Immature natural killer cell (primary cell): Measurements from ENCODE around the gene RETN. TPM values are rescaled to one million over a fixed set of nuclear protein-coding genes. Genes with fewer than 3 reads are reported as not detected.
A peak's percentile ranks its signal among the peaks of the same experiment; 100 is the strongest.

Experiments used
- DNase-seq, 3 donors: peaks; one replicate each; pipeline ENCODE4 v3.0.0; 2022; ENCODE audit warnings: mixed read lengths in 1 of 3
- H3K27ac Mint-ChIP-seq, 6 donors: one replicate each; pipeline ENCODE4 v1.8.0; 2020; ENCODE audit warnings: mixed read lengths in 6 of 6, mild to moderate bottlenecking in 5 of 6, inconsistent platforms in 4 of 6, moderate library complexity in 3 of 6
- H3K27me3 Mint-ChIP-seq, 3 donors: one replicate each; pipeline ENCODE4 v1.8.0; 2020 to 2021; ENCODE audit warnings: low read depth in 3 of 3, mild to moderate bottlenecking in 3 of 3, mixed read lengths in 3 of 3, moderate library complexity in 3 of 3, inconsistent platforms in 1 of 3
- H3K36me3 Mint-ChIP-seq, 3 donors: one replicate each; pipeline ENCODE4 v1.8.0; 2020; ENCODE audit warnings: mixed read lengths in 3 of 3, inconsistent platforms in 2 of 3, mild to moderate bottlenecking in 2 of 3
- H3K4me1 Mint-ChIP-seq, 2 donors: one replicate each; pipeline ENCODE4 v1.8.0; 2020; ENCODE audit warnings: inconsistent platforms in 2 of 2, mild to moderate bottlenecking in 2 of 2, mixed read lengths in 2 of 2, moderate library complexity in 1 of 2
- H3K4me3 Mint-ChIP-seq, 5 donors: one replicate each; pipeline ENCODE4 v1.8.0; 2020; ENCODE audit warnings: mild to moderate bottlenecking in 5 of 5, mixed read lengths in 5 of 5, inconsistent platforms in 3 of 5, moderate library complexity in 3 of 5
- H3K9me3 Mint-ChIP-seq, 6 donors: one replicate each; pipeline ENCODE4 v1.8.0; 2020; ENCODE audit warnings: mild to moderate bottlenecking in 6 of 6, mixed read lengths in 6 of 6, inconsistent platforms in 4 of 6, moderate library complexity in 3 of 6
- polyA plus RNA-seq, 3 donors: library from polyadenylated mRNA; unstranded; fragments of 300-500 nt; fragmentation: Illumina TruSeq; gene quantifications; one replicate each; pipeline ENCODE4 v1.2.3, GENCODE V29; 2021

Gene RETN
- polyA plus RNA-seq, 3 donors from 2014 or later = 1.4 TPM; not detected in 2

- H3K4me3 Mint-ChIP-seq = no peak overlapping the region
- peaks cover 0 to 5% (median 3%) of the 10 kb centered on the region in 3 donors for H3K36me3 Mint-ChIP-seq
- peaks cover 0 to 3% (median 0%) of the 10 kb centered on the region in 6 donors for H3K9me3 Mint-ChIP-seq
- H3K27ac Mint-ChIP-seq = peak overlapping the region in 4 of 6 donors; percentile 11 to 61 (median 44)
- H3K27me3 Mint-ChIP-seq = peaks cover 21 to 32% (median 27%) of the 10 kb centered on the region in 3 donors
- peaks cover 14 to 20% of the 10 kb centered on the region in 2 donors for H3K4me1 Mint-ChIP-seq
- peak; percentile 27 to 36 (median 30) for DNase-seq
Measured at GRCh38 chr19:7677669-7678311, 8.9 kb downstream of the RETN start.

GRCh38 chr19:7678971-7679751 is 10.3 kb downstream of the RETN start:
- H3K36me3 Mint-ChIP-seq = peaks cover 0 to 5% (median 3%) of the 10 kb centered on the region in 3 donors
- peaks cover 0 to 3% (median 0%) of the 10 kb centered on the region in 6 donors for H3K9me3 Mint-ChIP-seq
- DNase-seq = peak in 1 of 3 donors; percentile 15
- H3K27ac Mint-ChIP-seq = peak overlapping the region in 4 of 6 donors; percentile 50 to 81 (median 73)
- peaks cover 21 to 27% (median 23%) of the 10 kb centered on the region in 3 donors for H3K27me3 Mint-ChIP-seq
- H3K4me1 Mint-ChIP-seq = peaks cover 14 to 22% of the 10 kb centered on the region in 2 donors
- H3K4me3 Mint-ChIP-seq = peak overlapping the region; percentile 49 to 75 (median 57)

GRCh38 chr19:7679771-7680605 is 11.1 kb downstream of the RETN start:
- Mint-ChIP-seq H3K9me3 (peaks cover 0 to 3% (median 0%) of the 10 kb centered on the region in 6 donors), H3K27ac (peak overlapping the region; percentile 43 to 81 (median 65)), H3K4me1 (peaks cover 14 to 21% of the 10 kb centered on the region in 2 donors), H3K27me3 (peaks cover 21 to 27% (median 23%) of the 10 kb centered on the region in 3 donors), H3K4me3 (peak overlapping the region; percentile 69 to 89 (median 72)), H3K36me3 (peaks cover 0 to 5% (median 3%) of the 10 kb centered on the region in 3 donors)
- no peak for DNase-seq

GRCh38 chr19:7680606-7681339 is 11.9 kb downstream of the RETN start, which contains the start of gene TRAPPC5:
TRAPPC5 (plus strand) TSS chr19:7680833; CDS start chr19:7682254, 1,421 bp downstream.
- Mint-ChIP-seq H3K4me3 (peak within 1 kb of the TSS; percentile 84 to 89 (median 88)), H3K27ac (peak within 1 kb of the TSS; percentile 43 to 89 (median 85)), H3K36me3 (peaks cover 0 to 8% (median 3%) of the 10 kb centered on the region in 3 donors), H3K9me3 (peaks cover 0 to 1% (median 0%) of the 10 kb centered on the region in 6 donors), H3K27me3 (peaks cover 21 to 27% (median 22%) of the 10 kb centered on the region in 3 donors), H3K4me1 (peaks cover 14 to 21% of the 10 kb centered on the region in 2 donors)
- DNase-seq = peak; percentile 84 to 87 (median 87)

GRCh38 chr19:7681340-7682174 is 12.7 kb downstream of the RETN start:
- peak overlapping the region; percentile 84 to 89 (median 88) for H3K4me3 Mint-ChIP-seq
- peaks cover 20 to 23% (median 21%) of the 10 kb centered on the region in 3 donors for H3K27me3 Mint-ChIP-seq
- peaks cover 0 to 1% (median 0%) of the 10 kb centered on the region in 6 donors for H3K9me3 Mint-ChIP-seq
- H3K36me3 Mint-ChIP-seq = peaks cover 0 to 8% (median 3%) of the 10 kb centered on the region in 3 donors
- peak overlapping the region in 5 of 6 donors; percentile 83 to 89 (median 86) for H3K27ac Mint-ChIP-seq
- peak; percentile 75 to 77 (median 77) for DNase-seq
- H3K4me1 Mint-ChIP-seq = peaks cover 14 to 21% of the 10 kb centered on the region in 2 donors

GRCh38 chr19:7682175-7682855 is 13.5 kb downstream of the RETN start:
- H3K27me3 Mint-ChIP-seq = peaks cover 18 to 24% (median 22%) of the 10 kb centered on the region in 3 donors
- DNase-seq = no peak
- H3K9me3 Mint-ChIP-seq = peaks cover 0 to 1% (median 0%) of the 10 kb centered on the region in 6 donors
- peaks cover 0 to 8% (median 3%) of the 10 kb centered on the region in 3 donors for H3K36me3 Mint-ChIP-seq
- H3K4me1 Mint-ChIP-seq = peaks cover 14 to 21% of the 10 kb centered on the region in 2 donors
- peak overlapping the region in 2 of 6 donors; percentile 83 to 87 for H3K27ac Mint-ChIP-seq
- peak overlapping the region; percentile 84 to 89 (median 88) for H3K4me3 Mint-ChIP-seq

GRCh38 chr19:7685546-7686445 is 16.9 kb downstream of the RETN start:
- Mint-ChIP-seq H3K27me3 (peaks cover 12 to 39% (median 33%) of the 10 kb centered on the region in 3 donors), H3K36me3 (peaks cover 0 to 8% (median 3%) of the 10 kb centered on the region in 3 donors), H3K4me1 (peaks cover 7 to 14% of the 10 kb centered on the region in 2 donors), H3K27ac (no peak overlapping the region), H3K4me3 (no peak overlapping the region), H3K9me3 (peaks cover 0 to 1% (median 0%) of the 10 kb centered on the region in 6 donors)
- DNase-seq = no peak

GRCh38 chr19:7687177-7687576 is 18.3 kb downstream of the RETN start:
- Mint-ChIP-seq H3K4me3 (no peak overlapping the region), H3K9me3 (peaks cover 0 to 1% (median 0%) of the 10 kb centered on the region in 6 donors), H3K4me1 (peaks cover 0 to 8% of the 10 kb centered on the region in 2 donors), H3K27ac (peak overlapping the region in 1 of 6 donors; percentile 60), H3K27me3 (peaks cover 7 to 29% (median 25%) of the 10 kb centered on the region in 3 donors), H3K36me3 (peaks cover 0 to 8% (median 0%) of the 10 kb centered on the region in 3 donors)
- DNase-seq = no peak

- Mint-ChIP-seq H3K4me1 (peaks cover 0 to 7% of the 10 kb centered on the region in 2 donors), H3K4me3 (no peak overlapping the region), H3K36me3 (peaks cover 0 to 3% (median 0%) of the 10 kb centered on the region in 3 donors), H3K27me3 (peaks cover 7 to 33% (median 25%) of the 10 kb centered on the region in 3 donors), H3K27ac (peak overlapping the region in 2 of 6 donors; percentile 10 to 22), H3K9me3 (peaks cover 0 to 1% (median 0%) of the 10 kb centered on the region in 6 donors)
- no peak for DNase-seq
Measured at GRCh38 chr19:7689165-7689564, 20.3 kb downstream of the RETN start.

- DNase-seq = peak; percentile 76 to 83 (median 81)
- no peak overlapping the region for H3K27ac Mint-ChIP-seq
- peaks cover 0 to 1% (median 0%) of the 10 kb centered on the region in 6 donors for H3K9me3 Mint-ChIP-seq
- H3K36me3 Mint-ChIP-seq = no peaks in the 10 kb centered on the region
- H3K27me3 Mint-ChIP-seq = peaks cover 14 to 48% (median 36%) of the 10 kb centered on the region in 3 donors
- H3K4me1 Mint-ChIP-seq = peaks cover 0 to 9% of the 10 kb centered on the region in 2 donors
- H3K4me3 Mint-ChIP-seq = no peak overlapping the region
Measured at GRCh38 chr19:7690779-7691258, 22.0 kb downstream of the RETN start.
